HepG2 (cell line): ENCODE results near the gene GPR107. TPM values are rescaled to one million over a fixed set of nuclear protein-coding genes. Genes with fewer than 3 reads are reported as not detected.

Source experiments
- ATF7-NPFF ChIP-seq: sonication (generic); formaldehyde crosslinking; IDR thresholded peaks from 2 replicates; pipeline ENCODE4 v1.8.1; 2023; ENCODE audit warnings: mild to moderate bottlenecking, low read depth, missing genetic modification reagents, moderate library complexity
- HDAC6 ChIP-seq: fragments of 200-600 bp; sonication (generic); IDR thresholded peaks from 2 replicates; pipeline ENCODE4 v1.7.0; 2017; ENCODE audit warnings: mild to moderate bottlenecking, antibody characterized with exemption, low read length, low read depth
- HNRNPK ChIP-seq: fragments of 200-400 bp; formaldehyde crosslinking; IDR thresholded peaks from 2 replicates; pipeline ENCODE4 v1.6.1; 2018; ENCODE audit warnings: low read length, low read depth, moderate library complexity, mild to moderate bottlenecking; ENCODE audit not compliant: poor library complexity, severe bottlenecking
- MXD4 ChIP-seq: IDR thresholded peaks from 2 replicates; pipeline ENCODE4 v1.6.1; 2016; ENCODE audit warnings: mild to moderate bottlenecking, missing biosample characterization, missing genetic modification reagents
- NCOA5 ChIP-seq: sonication (generic); formaldehyde crosslinking; IDR thresholded peaks from 2 replicates; pipeline ENCODE4 v1.4.0; 2020; ENCODE audit warnings: missing genetic modification reagents
- NFYC ChIP-seq: IDR thresholded peaks from 2 replicates; pipeline ENCODE4 v1.6.1; 2016; ENCODE audit warnings: missing genetic modification reagents, missing compliant biosample characterization
- STAG1 ChIP-seq: sonication (generic); formaldehyde crosslinking; IDR thresholded peaks from 2 replicates; pipeline ENCODE4 v1.4.0; 2020; ENCODE audit warnings: missing genetic modification reagents
- ZFY ChIP-seq: sonication (generic); formaldehyde crosslinking; IDR thresholded peaks from 2 replicates; pipeline ENCODE4 v1.4.0; 2020; ENCODE audit warnings: missing genetic modification reagents
- ZNF136 ChIP-seq: sonication (generic); formaldehyde crosslinking; IDR thresholded peaks from 2 replicates; pipeline ENCODE4 v1.8.1; 2022; ENCODE audit warnings: low read depth, mild to moderate bottlenecking, moderate library complexity, missing genetic modification reagents
- ZNF253 ChIP-seq: sonication (generic); formaldehyde crosslinking; IDR thresholded peaks from 2 replicates; pipeline ENCODE4 v1.8.0; 2022; ENCODE audit warnings: mild to moderate bottlenecking, missing genetic modification reagents, borderline replicate concordance
- ZNF3 ChIP-seq: IDR thresholded peaks from 2 replicates; pipeline ENCODE4 v1.7.0; 2017; ENCODE audit warnings: inconsistent platforms
- ZNF331 ChIP-seq: sonication (generic); formaldehyde crosslinking; IDR thresholded peaks from 2 replicates; pipeline ENCODE4 v1.4.0; 2020; ENCODE audit warnings: missing genetic modification reagents
- ZNF382 ChIP-seq: sonication (generic); formaldehyde crosslinking; IDR thresholded peaks from 2 replicates; pipeline ENCODE4 v1.5.0; 2020; ENCODE audit warnings: missing genetic modification reagents, mild to moderate bottlenecking, borderline replicate concordance
- ZNF775 ChIP-seq: sonication (generic); formaldehyde crosslinking; IDR thresholded peaks from 2 replicates; pipeline ENCODE4 v1.4.0; 2020; ENCODE audit warnings: missing genetic modification reagents, mild to moderate bottlenecking, moderate library complexity, borderline replicate concordance
- ZNF782 ChIP-seq: sonication (generic); formaldehyde crosslinking; IDR thresholded peaks from 2 replicates; pipeline ENCODE4 v1.4.0; 2020; ENCODE audit warnings: missing genetic modification reagents, mild to moderate bottlenecking, borderline replicate concordance
- ZNF792 ChIP-seq: IDR thresholded peaks from 2 replicates; pipeline ENCODE4 v1.6.1; 2016
- polyA plus RNA-seq, 8 experiments: library from polyadenylated mRNA; depleted of rRNA in 3 of 8; stranded (reverse) in 7 of 8; unstranded in 1 of 8; fragments of >200 nt; fragmentation: Illumina TruSeq in 4 of 8; extraction: Trizol in 4 of 8; gene quantifications; 2 replicates each; pipeline versions ENCODE4 v1.2.1 to v1.2.3, GENCODE V29; 2011 to 2016; ENCODE audit warnings: low read depth in 4 of 8, missing spikeins in 1 of 8, mixed read lengths in 1 of 8; ENCODE audit not compliant: insufficient read depth in 1 of 8
- total RNA-seq, 5 experiments: library from RNA; depleted of rRNA; stranded (reverse); fragments of >200 nt; fragmentation: Illumina TruSeq; extraction: Trizol; gene quantifications; 2 replicates each; pipeline ENCODE4 v1.2.3, GENCODE V29; 2016; ENCODE audit warnings: low read depth in 1 of 5
- TF ChIP-seq, protein P1 (sequence below): sonication (generic); formaldehyde crosslinking; conservative IDR thresholded peaks from 2 replicates; pipeline ENCODE4 v1.8.1; 2023; ENCODE audit warnings: missing genetic modification reagents
- TF ChIP-seq, protein P2 (sequence below): sonication (generic); formaldehyde crosslinking; IDR thresholded peaks from 2 replicates; pipeline ENCODE4 v1.5.0; 2020; ENCODE audit warnings: missing genetic modification reagents, mild to moderate bottlenecking, borderline replicate concordance
- TF ChIP-seq, protein P3 (sequence below): sonication (generic); formaldehyde crosslinking; IDR thresholded peaks from 2 replicates; pipeline ENCODE4 v1.4.0; 2020; ENCODE audit warnings: missing genetic modification reagents
- TF ChIP-seq, protein P4 (sequence below): sonication (generic); formaldehyde crosslinking; IDR thresholded peaks from 2 replicates; pipeline ENCODE4 v1.5.1; 2020; ENCODE audit warnings: missing genetic modification reagents, mild to moderate bottlenecking, borderline replicate concordance
- TF ChIP-seq, protein P5 (sequence below): sonication (generic); formaldehyde crosslinking; IDR thresholded peaks from 2 replicates; pipeline ENCODE4 v1.4.0; 2020; ENCODE audit warnings: missing genetic modification reagents, mild to moderate bottlenecking, borderline replicate concordance
- TF ChIP-seq, protein P6 (sequence below): IDR thresholded peaks from 2 replicates; pipeline ENCODE4 v1.6.1; 2016; ENCODE audit warnings: missing genetic modification reagents, missing compliant biosample characterization
- TF ChIP-seq, protein P7 (sequence below), 2 experiments: fragments of 450-650 bp in 1 of 2; sonication (generic) in 1 of 2; formaldehyde crosslinking; IDR thresholded peaks; 2 replicates each; pipeline versions ENCODE4 v1.5.0 to v1.8.0; 2020 to 2022; ENCODE audit warnings: mild to moderate bottlenecking in 1 of 2, missing genetic modification reagents in 1 of 2

The GPR107 gene
- total and polyA plus RNA-seq, 2 of the 13 experiments (the other 11 are each of a cell fraction or from before 2014, with no cell fraction given), result 22.5 to 24.4 TPM

DNA sequence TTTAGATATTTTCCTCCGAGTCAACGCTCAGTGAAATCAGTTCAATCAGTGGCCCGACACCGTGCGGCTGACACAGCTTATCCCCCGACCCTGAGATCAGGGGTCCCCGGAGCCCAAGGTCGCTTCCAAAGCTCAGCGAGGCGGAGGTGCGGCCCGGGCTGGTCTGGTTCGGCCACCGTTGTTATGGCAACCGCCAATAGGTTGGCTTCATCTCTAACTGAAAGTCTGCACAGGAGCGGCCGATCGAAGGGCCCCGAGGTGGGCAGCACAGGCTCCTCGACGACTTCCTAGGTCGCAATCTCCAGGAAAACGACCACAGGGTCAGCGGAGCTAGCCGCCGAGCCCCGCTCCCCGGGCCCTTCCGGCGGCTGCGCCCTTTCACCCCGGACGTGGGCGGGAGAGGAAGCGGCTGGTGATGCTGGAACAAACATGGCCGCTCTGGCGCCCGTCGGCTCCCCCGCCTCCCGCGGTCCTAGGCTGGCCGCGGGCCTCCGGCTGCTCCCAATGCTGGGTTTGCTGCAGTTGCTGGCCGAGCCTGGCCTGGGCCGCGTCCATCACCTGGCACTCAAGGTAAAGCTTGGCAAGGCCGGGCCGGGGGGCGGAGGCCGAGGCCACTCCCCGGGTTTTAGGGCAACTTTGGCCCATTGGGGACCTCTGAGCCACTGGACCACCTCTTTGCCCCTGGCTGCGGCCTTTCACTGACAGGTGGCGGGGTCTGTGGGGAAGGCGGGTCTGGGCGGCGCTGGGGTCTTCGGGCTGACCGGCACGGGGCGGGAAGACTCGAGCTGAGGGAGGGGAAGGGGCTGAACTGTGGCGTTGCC, at the start of gene GPR107 (continued):
- TF ChIP-seq, protein P1, sequence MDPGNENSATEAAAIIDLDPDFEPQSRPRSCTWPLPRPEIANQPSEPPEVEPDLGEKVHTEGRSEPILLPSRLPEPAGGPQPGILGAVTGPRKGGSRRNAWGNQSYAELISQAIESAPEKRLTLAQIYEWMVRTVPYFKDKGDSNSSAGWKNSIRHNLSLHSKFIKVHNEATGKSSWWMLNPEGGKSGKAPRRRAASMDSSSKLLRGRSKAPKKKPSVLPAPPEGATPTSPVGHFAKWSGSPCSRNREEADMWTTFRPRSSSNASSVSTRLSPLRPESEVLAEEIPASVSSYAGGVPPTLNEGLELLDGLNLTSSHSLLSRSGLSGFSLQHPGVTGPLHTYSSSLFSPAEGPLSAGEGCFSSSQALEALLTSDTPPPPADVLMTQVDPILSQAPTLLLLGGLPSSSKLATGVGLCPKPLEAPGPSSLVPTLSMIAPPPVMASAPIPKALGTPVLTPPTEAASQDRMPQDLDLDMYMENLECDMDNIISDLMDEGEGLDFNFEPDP, result no peak
- TF ChIP-seq ZFY (CRISPR knock-in tag), result peak; percentile 91
- TF ChIP-seq ATF7-NPFF, result 0 out of 2 replicates have a peak, but pooled peaks have one; percentile 65
- no peak for TF ChIP-seq ZNF253 (CRISPR knock-in tag)
- TF ChIP-seq, protein P2, sequence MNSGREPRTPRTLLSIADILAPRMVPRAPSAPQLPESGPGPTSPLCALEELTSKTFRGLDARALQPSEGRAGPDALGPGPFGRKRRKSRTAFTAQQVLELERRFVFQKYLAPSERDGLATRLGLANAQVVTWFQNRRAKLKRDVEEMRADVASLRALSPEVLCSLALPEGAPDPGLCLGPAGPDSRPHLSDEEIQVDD (CRISPR knock-in tag), result peak; percentile 58; the same call in 1 of the 2 replicates
- TF ChIP-seq, protein P3, sequence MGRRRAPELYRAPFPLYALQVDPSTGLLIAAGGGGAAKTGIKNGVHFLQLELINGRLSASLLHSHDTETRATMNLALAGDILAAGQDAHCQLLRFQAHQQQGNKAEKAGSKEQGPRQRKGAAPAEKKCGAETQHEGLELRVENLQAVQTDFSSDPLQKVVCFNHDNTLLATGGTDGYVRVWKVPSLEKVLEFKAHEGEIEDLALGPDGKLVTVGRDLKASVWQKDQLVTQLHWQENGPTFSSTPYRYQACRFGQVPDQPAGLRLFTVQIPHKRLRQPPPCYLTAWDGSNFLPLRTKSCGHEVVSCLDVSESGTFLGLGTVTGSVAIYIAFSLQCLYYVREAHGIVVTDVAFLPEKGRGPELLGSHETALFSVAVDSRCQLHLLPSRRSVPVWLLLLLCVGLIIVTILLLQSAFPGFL (CRISPR knock-in tag), result no peak
- no peak; the same call in 1 of the 2 replicates for TF ChIP-seq MXD4 (CRISPR knock-in tag)
- TF ChIP-seq NCOA5, result no peak
- TF ChIP-seq, protein P4, sequence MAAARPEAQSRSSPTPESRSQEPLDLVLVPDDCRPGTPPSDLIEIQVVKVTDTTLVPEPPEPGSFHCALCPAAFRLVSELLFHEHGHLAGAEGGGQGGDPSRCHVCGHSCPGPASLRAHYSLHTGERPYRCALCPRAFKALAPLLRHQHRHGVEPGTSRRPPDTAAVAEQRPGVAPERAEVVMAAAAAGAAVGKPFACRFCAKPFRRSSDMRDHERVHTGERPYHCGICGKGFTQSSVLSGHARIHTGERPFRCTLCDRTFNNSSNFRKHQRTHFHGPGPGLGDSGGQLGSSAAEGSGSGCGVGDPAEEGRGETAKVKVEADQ (CRISPR knock-in tag), result no peak
- TF ChIP-seq ZNF3 (CRISPR knock-in tag), result no peak
- TF ChIP-seq ZNF136, result peak; percentile 51; the same call in 1 of the 2 replicates
- 0 out of 2 replicates have a peak, but pooled peaks have one; percentile 34 for TF ChIP-seq ZNF331
- no peak for TF ChIP-seq STAG1
- TF ChIP-seq ZNF775 (CRISPR knock-in tag), result no peak
- TF ChIP-seq ZNF792 (CRISPR knock-in tag), result peak; percentile 57; the same call in 1 of the 2 replicates
- peak; percentile 89; the same call in 1 of the 2 replicates for TF ChIP-seq ZNF782 (CRISPR knock-in tag)
- TF ChIP-seq, protein P5, sequence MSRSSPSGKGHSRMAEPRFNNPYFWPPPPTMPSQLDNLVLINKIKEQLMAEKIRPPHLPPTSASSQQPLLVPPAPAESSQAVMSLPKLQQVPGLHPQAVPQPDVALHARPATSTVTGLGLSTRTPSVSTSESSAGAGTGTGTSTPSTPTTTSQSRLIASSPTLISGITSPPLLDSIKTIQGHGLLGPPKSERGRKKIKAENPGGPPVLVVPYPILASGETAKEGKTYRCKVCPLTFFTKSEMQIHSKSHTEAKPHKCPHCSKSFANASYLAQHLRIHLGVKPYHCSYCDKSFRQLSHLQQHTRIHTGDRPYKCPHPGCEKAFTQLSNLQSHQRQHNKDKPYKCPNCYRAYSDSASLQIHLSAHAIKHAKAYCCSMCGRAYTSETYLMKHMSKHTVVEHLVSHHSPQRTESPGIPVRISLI (CRISPR knock-in tag), result no peak
- TF ChIP-seq ZNF382 (CRISPR knock-in tag), result no peak
- TF ChIP-seq NFYC (CRISPR knock-in tag), result no peak; the same call in 1 of the 2 replicates
- no peak for TF ChIP-seq HDAC6
- TF ChIP-seq, protein P6, sequence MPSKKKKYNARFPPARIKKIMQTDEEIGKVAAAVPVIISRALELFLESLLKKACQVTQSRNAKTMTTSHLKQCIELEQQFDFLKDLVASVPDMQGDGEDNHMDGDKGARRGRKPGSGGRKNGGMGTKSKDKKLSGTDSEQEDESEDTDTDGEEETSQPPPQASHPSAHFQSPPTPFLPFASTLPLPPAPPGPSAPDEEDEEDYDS, result no peak
- peak; percentile 24 for TF ChIP-seq HNRNPK
- TF ChIP-seq, protein P7, sequence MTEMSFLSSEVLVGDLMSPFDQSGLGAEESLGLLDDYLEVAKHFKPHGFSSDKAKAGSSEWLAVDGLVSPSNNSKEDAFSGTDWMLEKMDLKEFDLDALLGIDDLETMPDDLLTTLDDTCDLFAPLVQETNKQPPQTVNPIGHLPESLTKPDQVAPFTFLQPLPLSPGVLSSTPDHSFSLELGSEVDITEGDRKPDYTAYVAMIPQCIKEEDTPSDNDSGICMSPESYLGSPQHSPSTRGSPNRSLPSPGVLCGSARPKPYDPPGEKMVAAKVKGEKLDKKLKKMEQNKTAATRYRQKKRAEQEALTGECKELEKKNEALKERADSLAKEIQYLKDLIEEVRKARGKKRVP (CRISPR knock-in tag; IDR thresholded peaks at IDR 0.05), result no peak
